ENCODE results near the gene GIPC1.

The GIPC1 gene

DNA sequence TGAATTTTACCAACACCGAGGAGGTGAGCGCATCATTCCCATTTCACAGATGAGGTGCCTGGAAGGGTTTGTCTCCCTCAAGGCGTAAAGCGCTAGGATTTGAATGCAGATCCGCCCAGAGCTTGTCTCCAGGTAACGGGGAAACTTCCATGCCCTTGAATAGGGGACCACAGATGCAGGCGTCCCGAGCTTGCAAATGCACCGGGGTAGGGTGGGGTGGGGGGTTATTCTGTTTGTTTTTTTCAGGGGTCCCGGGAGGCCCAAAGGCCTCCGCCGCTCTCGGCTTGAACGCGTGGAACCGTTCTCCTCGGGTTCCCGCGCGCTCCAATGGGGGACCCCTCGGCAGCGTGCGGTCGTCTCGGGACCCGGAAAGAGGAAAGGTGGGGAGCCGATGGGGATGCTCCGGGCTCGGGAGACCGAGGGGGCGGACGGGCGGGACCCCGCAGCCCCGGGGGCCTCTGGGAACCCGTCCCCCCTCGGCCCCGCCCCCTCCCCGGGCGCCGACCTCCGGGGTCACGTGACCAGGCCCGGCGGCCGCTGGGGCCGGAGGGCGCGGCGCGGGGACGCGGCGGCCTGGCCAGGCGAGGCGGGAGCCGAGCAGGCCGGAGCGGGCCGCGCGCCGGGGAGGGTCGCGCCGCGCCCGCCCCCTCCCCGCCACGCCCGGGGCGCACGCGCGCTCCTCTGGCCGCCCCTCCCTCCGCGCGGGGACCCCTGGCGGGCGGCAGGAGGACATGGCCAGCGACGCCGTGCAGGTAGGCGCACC, 63.0 kb downstream of the GIPC1 start, which contains the start of gene PKN1:
PKN1 (plus strand) TSS at position 516 of the 763 bp plus-strand sequence; CDS start at position 732, 216 bp downstream.
- DNase-seq, result peak; percentile 55

- no peak for DNase-seq
Measured at GRCh38 chr19:14430712-14431111, 65.2 kb downstream of the GIPC1 start.

- DNase-seq, result no peak
Measured at GRCh38 chr19:14428882-14429416, 67.0 kb downstream of the GIPC1 start.

Measured in NCI-H510A (cell line).